ENCODE data around the gene PTTG1IP. TPM values are rescaled to one million over a fixed set of nuclear protein-coding genes. Genes with fewer than 3 reads are reported as not detected.

The PTTG1IP gene
- total and polyA plus RNA-seq, 2 of the 13 experiments (the other 11 are each of a cell fraction or from before 2014, with no cell fraction given), result 161 to 700 TPM

DNA sequence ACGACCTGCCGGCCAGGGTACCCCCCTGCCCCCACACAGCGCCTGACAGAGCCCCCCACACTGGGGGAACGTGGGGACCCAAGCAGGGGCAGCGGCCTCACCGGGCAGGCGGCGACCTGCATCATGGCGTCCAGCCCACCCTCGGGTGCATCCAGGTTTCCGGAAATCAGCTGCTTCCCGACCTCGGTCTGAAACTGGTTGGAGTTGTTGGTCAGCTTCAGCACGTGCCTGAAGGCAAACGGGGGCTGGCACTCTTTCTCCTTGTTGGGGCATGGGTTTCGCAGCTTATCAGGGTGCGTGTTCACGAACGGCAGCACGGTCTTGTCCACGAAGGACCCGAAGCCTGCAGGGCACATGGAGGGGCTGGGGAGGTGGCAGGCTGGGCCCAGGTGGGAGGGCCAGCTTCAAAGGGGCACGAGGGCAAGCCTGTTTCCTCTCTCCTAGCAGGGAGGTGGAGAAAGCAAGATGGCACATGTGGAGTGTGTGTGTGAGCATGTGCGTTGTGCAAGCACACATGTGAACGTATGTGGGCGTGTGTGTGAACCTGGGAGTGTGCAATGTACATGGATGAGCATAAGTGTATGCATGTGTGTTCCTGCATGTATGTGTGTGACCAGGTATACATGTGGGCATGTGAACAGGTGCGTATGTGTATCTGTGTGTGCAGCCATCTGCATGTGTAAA, 28.0 kb upstream of the PTTG1IP start:
- H3K4me3 ChIP-seq (replicated peaks in 1 of 3; ENCODE audit: insufficient read depth in 1 of 3, low read depth in 2 of 3, low read length in 3 of 3), result no peak overlapping the region
- in situ Hi-C loops (cut with HindIII; ENCODE audit: extremely low pct_ligation_motif_present, low pct_unique_long_range_greater_than_20kb) (no loop called here), intact Hi-C loops (cut with micrococcal nuclease; ENCODE audit: unreplicated experiment) (no loop called here)
- FAIRE-seq, result no peak
- no peaks in the 10 kb centered on the region for H3K9me3 ChIP-seq (ENCODE audit: low read length)
- H4K20me1 ChIP-seq (ENCODE audit: insufficient read depth, low read length), result no peaks in the 10 kb centered on the region
- no peak overlapping the region for H3K27ac ChIP-seq (ENCODE audit: extremely low read length, insufficient read depth, low read length)
- no peak overlapping the region for H2AFZ ChIP-seq (ENCODE audit: low read length)
- no peak overlapping the region for H3K4me2 ChIP-seq (ENCODE audit: low read depth, low read length)
- BruUV-seq (replicated peaks), result no TSS peak
- ChIA-PET CTCF (ENCODE audit: low intra/inter-chr PET ratio, low total read pairs) (no interaction called here), POLR2A (no interaction called here)
- H3K27me3 ChIP-seq (ENCODE audit: control insufficient read depth in 1 of 2, insufficient read depth in 2 of 2, low read length in 2 of 2), result no peaks in the 10 kb centered on the region
- TF ChIP-seq, protein P1, sequence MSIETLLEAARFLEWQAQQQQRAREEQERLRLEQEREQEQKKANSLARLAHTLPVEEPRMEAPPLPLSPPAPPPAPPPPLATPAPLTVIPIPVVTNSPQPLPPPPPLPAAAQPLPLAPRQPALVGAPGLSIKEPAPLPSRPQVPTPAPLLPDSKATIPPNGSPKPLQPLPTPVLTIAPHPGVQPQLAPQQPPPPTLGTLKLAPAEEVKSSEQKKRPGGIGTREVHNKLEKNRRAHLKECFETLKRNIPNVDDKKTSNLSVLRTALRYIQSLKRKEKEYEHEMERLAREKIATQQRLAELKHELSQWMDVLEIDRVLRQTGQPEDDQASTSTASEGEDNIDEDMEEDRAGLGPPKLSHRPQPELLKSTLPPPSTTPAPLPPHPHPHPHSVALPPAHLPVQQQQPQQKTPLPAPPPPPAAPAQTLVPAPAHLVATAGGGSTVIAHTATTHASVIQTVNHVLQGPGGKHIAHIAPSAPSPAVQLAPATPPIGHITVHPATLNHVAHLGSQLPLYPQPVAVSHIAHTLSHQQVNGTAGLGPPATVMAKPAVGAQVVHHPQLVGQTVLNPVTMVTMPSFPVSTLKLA (IDR thresholded peaks at IDR 0.05), result peak; percentile 92
- TF ChIP-seq XRCC5 (optimal IDR thresholded peaks at IDR 0.05; ENCODE audit: low read length), result no peak
- DNase-seq (ENCODE audit: low spot score), result no peak
- peaks cover 0 to 10% of the 10 kb centered on the region in 2 experiments; a peak in 3 of 5 replicates for H3K36me3 ChIP-seq (replicated peaks in 1 of 2; ENCODE audit: control insufficient read depth in 1 of 2, insufficient read depth in 2 of 2, low read length in 2 of 2)
- ATAC-seq, result no peak
- no peak overlapping the region for H3K9ac ChIP-seq (ENCODE audit: insufficient read depth, low read depth, low read length)
- no peaks in the 10 kb centered on the region for H3K79me2 ChIP-seq (ENCODE audit: insufficient read depth, low read length)
- peaks cover 39% of the 10 kb centered on the region for H3K4me1 ChIP-seq (ENCODE audit: insufficient read depth, low read length)
- WGBS (ENCODE audit: low lambda C conversion rate), result 87% methylated on average over 20 of the region's 27 CpGs

DNA sequence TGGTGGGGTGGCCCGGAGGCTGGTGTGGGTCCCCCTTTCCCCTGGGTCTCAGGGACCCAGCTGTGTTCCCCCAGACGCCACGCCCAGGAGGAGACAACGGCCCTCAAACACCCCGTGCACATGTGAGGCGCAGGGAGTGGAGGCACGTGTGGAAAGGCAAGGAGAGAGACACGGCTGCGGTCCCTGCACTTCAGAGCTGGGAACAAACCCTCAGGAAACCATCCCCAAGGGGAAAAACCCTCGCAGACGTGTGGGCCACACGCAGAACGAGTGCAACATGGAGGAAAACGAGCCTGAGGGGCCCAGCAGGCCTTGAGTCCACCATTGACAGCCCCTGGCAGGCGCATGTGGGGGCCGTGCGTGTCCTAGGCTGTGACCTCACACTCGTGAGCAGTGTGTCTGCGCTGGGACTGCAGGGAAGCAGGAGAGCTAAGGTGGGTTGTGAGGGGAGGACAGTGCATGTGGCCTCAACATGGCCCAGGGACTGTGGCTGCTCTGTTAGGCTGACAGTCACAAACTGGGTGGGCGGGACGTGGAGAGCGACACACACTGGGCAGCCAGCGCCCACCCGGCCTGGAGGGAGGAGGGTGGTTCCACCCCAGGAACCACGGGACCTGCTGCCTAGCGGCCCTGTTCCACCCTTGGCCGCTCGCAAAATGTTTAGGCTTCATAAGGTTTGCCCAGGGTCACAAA, 27.2 kb upstream of the PTTG1IP start:
- no peaks in the 10 kb centered on the region for H3K27me3 ChIP-seq (ENCODE audit: control insufficient read depth in 1 of 2, insufficient read depth in 2 of 2, low read length in 2 of 2)
- H3K27ac ChIP-seq (ENCODE audit: extremely low read length, insufficient read depth, low read length), result no peak overlapping the region
- no peak overlapping the region for H3K9ac ChIP-seq (ENCODE audit: insufficient read depth, low read depth, low read length)
- no peak overlapping the region for H3K4me3 ChIP-seq (replicated peaks in 1 of 3; ENCODE audit: insufficient read depth in 1 of 3, low read depth in 2 of 3, low read length in 3 of 3)
- BruUV-seq (replicated peaks), result no TSS peak
- no peaks in the 10 kb centered on the region for H3K79me2 ChIP-seq (ENCODE audit: insufficient read depth, low read length)
- 82% methylated on average over 24 of the region's 28 CpGs for WGBS (ENCODE audit: low lambda C conversion rate)
- DNase-seq (ENCODE audit: low spot score) (no peak), FAIRE-seq (no peak), ATAC-seq (no peak)
- POLR2A ChIA-PET, result no interaction called here
- peaks cover 0 to 10% of the 10 kb centered on the region in 2 experiments; a peak in 3 of 5 replicates for H3K36me3 ChIP-seq (replicated peaks in 1 of 2; ENCODE audit: control insufficient read depth in 1 of 2, insufficient read depth in 2 of 2, low read length in 2 of 2)
- CTCF ChIA-PET (ENCODE audit: low intra/inter-chr PET ratio, low total read pairs), result no interaction called here
- no peak overlapping the region for H2AFZ ChIP-seq (ENCODE audit: low read length)
- H4K20me1 ChIP-seq (ENCODE audit: insufficient read depth, low read length), result no peaks in the 10 kb centered on the region
- in situ Hi-C loops (cut with HindIII; ENCODE audit: extremely low pct_ligation_motif_present, low pct_unique_long_range_greater_than_20kb), result no loop called here
- H3K4me1 ChIP-seq (ENCODE audit: insufficient read depth, low read length), result peaks cover 30% of the 10 kb centered on the region
- intact Hi-C loops (cut with micrococcal nuclease; ENCODE audit: unreplicated experiment), result no loop called here
- no peaks in the 10 kb centered on the region for H3K9me3 ChIP-seq (ENCODE audit: low read length)
- H3K4me2 ChIP-seq (ENCODE audit: low read depth, low read length), result no peak overlapping the region
- TF ChIP-seq, protein P2, sequence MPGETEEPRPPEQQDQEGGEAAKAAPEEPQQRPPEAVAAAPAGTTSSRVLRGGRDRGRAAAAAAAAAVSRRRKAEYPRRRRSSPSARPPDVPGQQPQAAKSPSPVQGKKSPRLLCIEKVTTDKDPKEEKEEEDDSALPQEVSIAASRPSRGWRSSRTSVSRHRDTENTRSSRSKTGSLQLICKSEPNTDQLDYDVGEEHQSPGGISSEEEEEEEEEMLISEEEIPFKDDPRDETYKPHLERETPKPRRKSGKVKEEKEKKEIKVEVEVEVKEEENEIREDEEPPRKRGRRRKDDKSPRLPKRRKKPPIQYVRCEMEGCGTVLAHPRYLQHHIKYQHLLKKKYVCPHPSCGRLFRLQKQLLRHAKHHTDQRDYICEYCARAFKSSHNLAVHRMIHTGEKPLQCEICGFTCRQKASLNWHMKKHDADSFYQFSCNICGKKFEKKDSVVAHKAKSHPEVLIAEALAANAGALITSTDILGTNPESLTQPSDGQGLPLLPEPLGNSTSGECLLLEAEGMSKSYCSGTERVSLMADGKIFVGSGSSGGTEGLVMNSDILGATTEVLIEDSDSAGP (CRISPR knock-in tag; IDR thresholded peaks at IDR 0.05; ENCODE audit: borderline replicate concordance), result no peak
- TF ChIP-seq MLLT10 (CRISPR knock-in tag; IDR thresholded peaks at IDR 0.05), result no peak
- no peak for TF ChIP-seq ZNF432 (CRISPR knock-in tag; IDR thresholded peaks at IDR 0.05; ENCODE audit: borderline replicate concordance)
- no peak for TF ChIP-seq SP2 (CRISPR knock-in tag; IDR thresholded peaks at IDR 0.05)
- no peak for TF ChIP-seq ZBTB7A (CRISPR knock-in tag; IDR thresholded peaks at IDR 0.05)

Measured in HepG2 (cell line).